Endothelial cell (in vitro differentiated cells): Measurements from ENCODE around the gene KRT4. TPM values are rescaled to one million over a fixed set of nuclear protein-coding genes. Genes with fewer than 3 reads are reported as not detected.

Source experiments
- DNase-seq: peaks from one replicate; pipeline ENCODE4 v3.0.0; 2021; ENCODE audit warnings: low spot score
- H3K27ac Mint-ChIP-seq: one replicate; pipeline ENCODE4 v1.8.0; 2021; ENCODE audit warnings: mixed read lengths, inconsistent platforms; ENCODE audit not compliant: unreplicated experiment
- H3K27me3 Mint-ChIP-seq: one replicate; pipeline ENCODE4 v1.8.0; 2021; ENCODE audit warnings: mild to moderate bottlenecking, moderate library complexity, mixed read lengths, inconsistent platforms; ENCODE audit not compliant: unreplicated experiment
- H3K36me3 Mint-ChIP-seq: one replicate; pipeline ENCODE4 v1.8.0; 2021; ENCODE audit warnings: mild to moderate bottlenecking, low read depth, mixed read lengths, inconsistent platforms; ENCODE audit not compliant: unreplicated experiment
- H3K4me1 Mint-ChIP-seq: one replicate; pipeline ENCODE4 v1.8.0; 2021; ENCODE audit warnings: mild to moderate bottlenecking, mixed read lengths, inconsistent platforms; ENCODE audit not compliant: unreplicated experiment
- H3K4me3 Mint-ChIP-seq: one replicate; pipeline ENCODE4 v1.8.0; 2021; ENCODE audit warnings: mild to moderate bottlenecking, mixed read lengths, inconsistent platforms; ENCODE audit not compliant: unreplicated experiment
- H3K9me3 Mint-ChIP-seq: one replicate; pipeline ENCODE4 v1.8.0; 2021; ENCODE audit warnings: mixed read lengths, inconsistent platforms; ENCODE audit not compliant: unreplicated experiment
- CTCF ChIP-seq: fragments of 200-600 bp; sonication (generic); IDR thresholded peaks from one replicate; pipeline ENCODE4 v1.5.0; 2021; ENCODE audit warnings: antibody characterized with exemption; ENCODE audit not compliant: unreplicated experiment
- total RNA-seq: library from RNA; stranded (reverse); fragmentation: NEBNext Ultra II Directional; extraction: Animal tissue kit (Norgen Biotek cat#: 25700); gene quantifications from one replicate; pipeline ENCODE4 v1.2.1, GENCODE V29; 2021; ENCODE audit not compliant: unreplicated experiment

The KRT4 gene
- total RNA-seq, 1 donor from 2014 or later, result not detected

DNA sequence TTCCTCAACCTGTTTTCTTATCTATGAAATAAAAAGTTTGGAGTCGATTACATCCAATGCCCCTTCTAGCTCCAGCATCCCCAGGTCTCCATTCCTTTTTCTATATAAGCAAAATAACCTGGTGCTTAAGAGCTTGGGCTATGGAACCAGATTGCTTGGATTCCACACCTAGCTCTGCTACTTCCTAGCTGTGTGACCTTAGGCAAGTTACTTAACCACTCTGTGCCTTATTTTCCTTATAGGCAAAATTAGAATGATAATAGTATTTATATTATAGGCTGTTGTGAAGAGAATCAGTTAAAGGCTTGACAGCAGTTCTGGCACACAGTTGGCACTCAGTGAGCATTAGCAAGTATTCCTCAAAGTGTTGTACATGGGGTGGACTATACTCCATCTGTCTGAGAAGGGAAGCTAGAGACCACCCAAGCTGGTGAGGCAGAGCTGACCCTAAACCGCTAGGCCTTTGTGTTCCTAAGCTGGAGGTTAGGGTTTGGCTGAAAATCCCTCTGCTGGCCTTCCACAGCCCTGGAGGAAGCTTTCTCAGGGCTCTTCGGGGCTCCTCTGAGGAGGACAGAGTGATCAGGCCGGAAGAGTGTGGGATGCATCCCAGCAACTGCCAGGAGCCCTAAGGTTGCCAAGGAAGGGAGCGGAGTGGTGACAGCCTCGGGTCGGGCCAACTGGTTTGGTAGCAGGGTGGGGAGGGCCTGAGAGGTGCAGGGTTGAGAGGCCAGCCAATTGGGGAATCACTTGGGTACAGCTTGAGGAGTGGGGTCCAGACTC lies 6.0 kb upstream of the KRT4 start:
- Mint-ChIP-seq H3K4me1 (no peaks in the 10 kb centered on the region), H3K9me3 (no peaks in the 10 kb centered on the region), H3K4me3 (no peak overlapping the region), H3K27ac (no peak overlapping the region), H3K27me3 (peaks cover 4% of the 10 kb centered on the region), H3K36me3 (no peaks in the 10 kb centered on the region)
- no peak for DNase-seq
- TF ChIP-seq CTCF, result no peak

DNA sequence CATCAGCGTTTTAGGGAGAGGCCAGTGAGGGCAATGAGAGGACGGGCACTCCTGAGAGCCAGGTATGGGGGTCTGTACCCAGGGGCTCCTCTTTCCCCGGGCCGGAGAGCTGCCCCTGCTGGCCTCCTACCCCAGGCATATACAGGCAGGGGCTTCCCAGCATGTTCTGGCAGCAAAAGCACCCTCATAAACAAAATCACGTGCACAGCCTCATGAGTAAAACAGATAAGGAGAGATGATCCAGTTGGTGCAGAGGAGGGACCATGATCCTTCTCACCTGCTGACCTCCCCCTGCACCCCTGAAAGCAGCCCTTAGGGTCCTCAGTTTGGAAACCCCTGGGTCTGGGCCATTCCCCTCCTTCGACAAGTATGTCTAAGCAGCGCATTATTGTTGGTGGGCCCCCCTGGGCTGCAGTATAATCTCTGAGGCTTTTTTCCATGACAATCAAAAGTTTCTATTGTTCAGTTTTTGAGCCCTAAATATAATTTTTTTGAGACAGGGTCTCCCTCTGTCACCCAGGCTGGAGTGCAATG lies 5.0 kb upstream of the KRT4 start:
- no peaks in the 10 kb centered on the region for H3K4me1 Mint-ChIP-seq
- H3K36me3 Mint-ChIP-seq, result no peaks in the 10 kb centered on the region
- no peak for TF ChIP-seq CTCF
- H3K27me3 Mint-ChIP-seq, result peaks cover 6% of the 10 kb centered on the region
- H3K4me3 Mint-ChIP-seq, result no peak overlapping the region
- no peak overlapping the region for H3K27ac Mint-ChIP-seq
- DNase-seq, result no peak
- H3K9me3 Mint-ChIP-seq, result no peaks in the 10 kb centered on the region

GRCh38 chr12:52818388-52818787 lies 4.5 kb upstream of the KRT4 start:
- H3K9me3 Mint-ChIP-seq, result no peaks in the 10 kb centered on the region

GRCh38 chr12:52817699-52818238 lies 3.9 kb upstream of the KRT4 start:
- Mint-ChIP-seq H3K4me3 (no peak overlapping the region), H3K4me1 (no peaks in the 10 kb centered on the region), H3K9me3 (no peaks in the 10 kb centered on the region), H3K27me3 (peaks cover 6% of the 10 kb centered on the region), H3K27ac (no peak overlapping the region), H3K36me3 (no peaks in the 10 kb centered on the region)
- no peak for DNase-seq
- TF ChIP-seq CTCF, result no peak

More at GRCh38 chr12:52818388-52818787, 4.5 kb upstream of the KRT4 start:
- H3K27me3 Mint-ChIP-seq, result peaks cover 6% of the 10 kb centered on the region
- H3K4me1 Mint-ChIP-seq, result no peaks in the 10 kb centered on the region
- H3K4me3 Mint-ChIP-seq, result no peak overlapping the region
- TF ChIP-seq CTCF, result no peak
- H3K27ac Mint-ChIP-seq, result no peak overlapping the region
- DNase-seq, result no peak
- H3K36me3 Mint-ChIP-seq, result no peaks in the 10 kb centered on the region

DNA sequence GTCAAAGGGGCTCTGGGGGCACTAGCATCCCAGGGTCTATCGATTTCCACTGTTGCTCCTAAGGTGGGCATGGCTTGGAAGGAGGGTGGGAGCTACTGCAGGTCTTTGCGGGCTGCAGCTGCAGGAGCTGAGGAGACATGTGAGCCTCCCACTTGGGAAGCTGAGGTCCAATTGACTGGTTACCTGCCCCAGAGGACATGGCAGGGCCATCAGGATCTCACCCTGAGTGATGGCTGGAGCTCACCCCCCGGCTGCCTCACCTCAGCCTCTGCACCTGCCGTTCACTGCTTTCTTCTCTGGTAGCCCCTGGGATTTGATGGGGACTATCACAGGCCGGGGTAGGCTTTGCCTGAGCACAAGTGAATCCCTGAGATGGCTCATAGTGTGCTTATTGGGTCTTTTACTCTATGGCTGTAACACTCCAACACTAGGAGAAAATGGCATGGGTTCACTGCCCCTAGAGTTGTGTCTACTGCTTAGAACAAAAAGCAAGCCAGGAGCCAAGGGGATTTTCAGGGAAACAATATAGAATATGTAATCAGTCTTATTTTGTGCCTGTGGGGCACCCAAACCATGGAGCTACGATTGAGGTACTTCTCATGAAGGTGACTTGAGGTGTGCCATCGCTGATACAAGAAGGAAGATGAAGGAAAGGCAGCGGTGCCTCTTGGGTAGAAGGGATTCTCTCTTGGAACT lies 3.2 kb upstream of the KRT4 start:
- Mint-ChIP-seq H3K27ac (no peak overlapping the region), H3K36me3 (no peaks in the 10 kb centered on the region), H3K4me1 (no peaks in the 10 kb centered on the region), H3K4me3 (no peak overlapping the region), H3K9me3 (no peaks in the 10 kb centered on the region), H3K27me3 (peaks cover 6% of the 10 kb centered on the region)
- no peak for TF ChIP-seq CTCF
- DNase-seq, result no peak
